ENCODE measurements around the gene PNPLA7. TPM values are rescaled to one million over a fixed set of nuclear protein-coding genes. Genes with fewer than 3 reads are reported as not detected.

Gene PNPLA7
- total RNA-seq, 1 donor from 2014 or later = 13.7 TPM

- TF ChIP-seq, protein P1, sequence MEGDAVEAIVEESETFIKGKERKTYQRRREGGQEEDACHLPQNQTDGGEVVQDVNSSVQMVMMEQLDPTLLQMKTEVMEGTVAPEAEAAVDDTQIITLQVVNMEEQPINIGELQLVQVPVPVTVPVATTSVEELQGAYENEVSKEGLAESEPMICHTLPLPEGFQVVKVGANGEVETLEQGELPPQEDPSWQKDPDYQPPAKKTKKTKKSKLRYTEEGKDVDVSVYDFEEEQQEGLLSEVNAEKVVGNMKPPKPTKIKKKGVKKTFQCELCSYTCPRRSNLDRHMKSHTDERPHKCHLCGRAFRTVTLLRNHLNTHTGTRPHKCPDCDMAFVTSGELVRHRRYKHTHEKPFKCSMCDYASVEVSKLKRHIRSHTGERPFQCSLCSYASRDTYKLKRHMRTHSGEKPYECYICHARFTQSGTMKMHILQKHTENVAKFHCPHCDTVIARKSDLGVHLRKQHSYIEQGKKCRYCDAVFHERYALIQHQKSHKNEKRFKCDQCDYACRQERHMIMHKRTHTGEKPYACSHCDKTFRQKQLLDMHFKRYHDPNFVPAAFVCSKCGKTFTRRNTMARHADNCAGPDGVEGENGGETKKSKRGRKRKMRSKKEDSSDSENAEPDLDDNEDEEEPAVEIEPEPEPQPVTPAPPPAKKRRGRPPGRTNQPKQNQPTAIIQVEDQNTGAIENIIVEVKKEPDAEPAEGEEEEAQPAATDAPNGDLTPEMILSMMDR (IDR thresholded peaks at IDR 0.05) = no peak
- intact Hi-C loops (cut with DNase I) = no loop called here
- no peak for ATAC-seq
- peak overlapping the region; percentile 67 for H3K4me3 ChIP-seq
- no peaks in the 10 kb centered on the region for H3K36me3 ChIP-seq
- H3K9me3 ChIP-seq = no peaks in the 10 kb centered on the region
- peak overlapping the region; percentile 26 for H3K27ac ChIP-seq
- peaks cover 22% of the 10 kb centered on the region for H3K4me1 ChIP-seq
- no peaks in the 10 kb centered on the region for H3K27me3 ChIP-seq
- peak; percentile 76 for DNase-seq
Observed at GRCh38 chr9:137458194-137459151, 91.7 kb downstream of the PNPLA7 start.

DNA sequence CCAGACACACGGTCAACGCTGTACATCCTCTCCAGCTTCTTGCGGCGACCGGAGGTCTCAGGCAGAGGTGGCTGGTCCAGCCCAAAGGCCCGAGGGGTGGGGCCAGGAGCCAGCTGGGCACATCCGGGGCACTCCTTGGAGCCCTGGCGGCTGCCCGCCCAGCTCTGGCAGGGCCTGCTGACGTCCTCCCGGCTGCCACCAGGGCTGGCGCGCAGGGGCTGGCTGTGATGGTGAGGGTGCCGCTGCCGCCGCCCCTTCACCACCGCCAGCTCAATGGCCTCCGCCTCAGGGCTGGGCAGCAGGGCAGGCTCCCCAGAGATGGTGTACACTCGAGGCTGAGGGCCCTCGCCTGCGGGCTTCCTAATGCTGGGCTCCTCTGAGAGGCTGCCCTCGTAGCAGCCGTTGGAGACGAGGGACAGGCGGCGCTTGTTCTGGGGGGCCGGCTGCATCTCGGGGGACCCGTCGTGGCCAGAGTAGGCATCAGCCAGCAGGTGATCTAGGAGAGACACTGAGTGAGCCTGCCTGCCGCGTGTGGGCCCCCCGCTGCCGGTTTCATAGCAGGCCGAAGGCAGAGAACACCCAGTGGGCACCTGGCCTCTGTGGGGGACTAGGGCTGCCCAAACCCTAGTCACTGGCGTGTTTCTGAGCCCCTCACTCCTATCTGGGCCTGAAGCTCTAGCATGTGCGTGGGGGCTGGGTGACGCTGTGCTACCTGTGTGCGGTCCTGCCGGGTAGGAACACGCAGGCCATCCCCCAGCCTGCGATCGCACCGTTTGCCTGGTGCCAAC lies 92.6 kb downstream of the PNPLA7 start:
- ATAC-seq (no peak), DNase-seq (peak; percentile 63)
- no peaks in the 10 kb centered on the region for H3K27me3 ChIP-seq
- TF ChIP-seq, protein P1 (IDR thresholded peaks at IDR 0.05) = no peak
- no peak overlapping the region for H3K4me3 ChIP-seq
- no peaks in the 10 kb centered on the region for H3K36me3 ChIP-seq
- no peaks in the 10 kb centered on the region for H3K9me3 ChIP-seq
- intact Hi-C loops (cut with DNase I) = no loop called here
- H3K27ac ChIP-seq = no peak overlapping the region
- H3K4me1 ChIP-seq = peaks cover 22% of the 10 kb centered on the region

DNA sequence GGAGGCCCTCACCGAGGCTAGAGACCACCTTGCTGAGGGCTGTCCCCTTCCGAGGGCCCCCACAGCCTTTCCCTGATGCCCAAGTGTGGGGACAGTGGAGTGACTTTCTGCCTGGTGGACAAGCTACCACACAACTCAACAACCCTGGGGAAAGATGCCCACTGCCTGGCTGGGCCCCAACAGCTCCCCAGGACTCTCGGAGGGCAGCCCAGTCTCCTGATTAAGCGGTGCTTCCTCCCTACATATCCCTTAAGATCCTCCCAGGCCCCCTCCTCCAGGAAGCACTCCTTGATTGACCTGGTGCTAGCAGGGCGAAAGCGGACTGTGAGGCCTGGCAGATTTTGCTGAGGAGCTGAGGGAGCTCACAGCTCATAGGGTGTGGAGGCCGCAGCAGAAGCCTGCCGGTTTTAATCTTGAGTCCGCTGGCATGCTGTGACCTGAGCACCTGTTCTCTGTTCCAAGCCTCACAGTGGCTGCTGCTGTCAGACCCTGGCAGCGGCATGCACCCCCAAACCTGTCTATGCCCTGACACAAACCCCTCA lies 93.3 kb downstream of the PNPLA7 start:
- TF ChIP-seq, protein P1 (IDR thresholded peaks at IDR 0.05) = no peak
- peak; percentile 57 for DNase-seq
- H3K9me3 ChIP-seq = no peaks in the 10 kb centered on the region
- intact Hi-C loops (cut with DNase I) = no loop called here
- H3K27ac ChIP-seq = no peak overlapping the region
- no peak for ATAC-seq
- no peaks in the 10 kb centered on the region for H3K36me3 ChIP-seq
- no peak overlapping the region for H3K4me3 ChIP-seq
- peaks cover 22% of the 10 kb centered on the region for H3K4me1 ChIP-seq
- no peaks in the 10 kb centered on the region for H3K27me3 ChIP-seq

DNA sequence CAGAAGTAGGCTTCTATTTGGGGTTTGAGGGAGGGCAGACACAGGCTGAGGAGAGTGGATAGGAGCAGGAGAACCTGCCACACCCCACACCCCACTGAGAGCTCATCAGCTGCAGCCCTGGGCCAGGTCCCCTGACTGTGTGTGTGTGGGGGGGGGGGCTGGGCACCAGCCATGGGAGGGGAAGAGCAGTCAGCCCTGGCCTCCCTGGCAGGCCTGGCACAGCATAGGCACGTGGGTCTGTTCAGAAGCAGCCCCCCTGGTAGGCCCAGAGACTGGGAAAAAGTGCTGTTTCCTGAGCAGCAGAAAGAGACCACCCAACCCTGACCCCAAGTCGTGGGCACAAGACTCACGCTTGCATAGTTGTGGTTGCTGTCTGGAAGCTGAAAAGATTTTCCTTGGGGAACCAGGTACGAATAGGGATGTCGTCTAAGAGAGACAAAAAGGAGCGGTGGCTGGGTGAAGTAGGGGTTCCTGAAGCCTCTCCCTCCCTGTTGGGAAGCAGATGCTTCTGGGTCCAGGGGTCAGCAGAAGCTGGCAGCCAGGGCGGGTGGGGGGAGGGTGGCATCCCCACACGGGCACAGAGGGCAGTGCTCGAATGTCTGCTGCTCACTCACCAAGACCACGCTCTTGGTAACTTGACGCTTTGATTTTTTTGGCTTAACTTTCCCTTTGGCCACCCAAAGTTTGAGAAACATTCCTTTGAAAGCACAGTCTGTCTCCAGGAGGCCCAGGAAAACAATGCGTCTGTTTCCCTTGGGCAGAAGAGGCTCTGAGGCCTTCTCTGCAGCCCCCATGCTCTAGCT lies 93.9 kb downstream of the PNPLA7 start:
- Histone ChIP-seq H3K27ac (no peak overlapping the region), H3K4me1 (peaks cover 22% of the 10 kb centered on the region), H3K9me3 (no peaks in the 10 kb centered on the region), H3K27me3 (no peaks in the 10 kb centered on the region), H3K36me3 (no peaks in the 10 kb centered on the region), H3K4me3 (no peak overlapping the region)
- ATAC-seq = no peak
- peak; percentile 59 for DNase-seq
- intact Hi-C loops (cut with DNase I) = no loop called here
- TF ChIP-seq, protein P1 (IDR thresholded peaks at IDR 0.05) = no peak

All from upper lobe of right lung (tissue), 1 donor.